ENCODE results near the gene LYSMD3.
A peak's percentile ranks its signal among the peaks of the same experiment; 100 is the strongest.
"Not testable (repeated sequence)": the region's sequence is repeated elsewhere in the genome, so short reads cannot be mapped to it uniquely, and the experiment has no call there.

LYSMD3 gene

DNA sequence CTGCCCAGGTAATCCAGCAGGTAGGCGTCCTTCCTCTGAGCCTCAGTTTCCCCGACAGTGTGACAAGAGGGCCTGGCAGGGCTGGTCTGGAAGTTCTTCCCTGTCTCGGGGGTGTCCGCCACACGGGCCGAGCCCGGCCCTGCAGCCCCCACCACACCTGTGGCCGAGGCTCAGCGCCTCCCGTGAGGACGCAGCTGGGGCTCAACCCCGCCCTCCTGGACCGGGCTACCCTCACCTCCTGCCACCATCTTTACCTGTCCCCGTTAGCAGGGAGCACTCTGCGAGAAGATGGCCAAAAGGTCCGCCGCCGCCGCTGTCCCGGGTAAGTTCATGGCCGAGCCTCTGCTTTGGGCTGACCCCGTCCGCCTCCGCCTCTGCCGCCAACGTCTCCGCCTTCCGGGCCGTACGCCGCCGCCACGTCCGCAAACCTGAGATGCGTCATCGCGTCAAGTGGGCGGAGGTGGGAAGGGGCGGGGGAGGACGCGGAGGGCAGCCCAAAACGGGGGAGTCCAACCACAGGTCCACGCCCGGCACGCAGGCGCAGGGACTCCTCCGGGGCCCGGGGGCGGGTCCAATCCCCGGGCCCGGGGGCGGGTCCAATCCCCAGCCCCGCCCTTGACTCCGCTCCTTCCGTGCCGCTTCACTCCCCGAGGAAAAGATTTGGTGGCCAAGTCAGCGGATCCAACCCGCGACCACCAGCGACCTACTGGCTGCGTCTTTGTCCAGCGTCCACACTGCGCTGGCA lies at the start of gene LYSMD3:
TSS of gene LYSMD3 (minus strand) at position 391 of the 745 bp plus-strand sequence. CDS start 4,295 bp downstream, outside the sequence.
- DNase-seq = peak; percentile 79 to 95

DNA sequence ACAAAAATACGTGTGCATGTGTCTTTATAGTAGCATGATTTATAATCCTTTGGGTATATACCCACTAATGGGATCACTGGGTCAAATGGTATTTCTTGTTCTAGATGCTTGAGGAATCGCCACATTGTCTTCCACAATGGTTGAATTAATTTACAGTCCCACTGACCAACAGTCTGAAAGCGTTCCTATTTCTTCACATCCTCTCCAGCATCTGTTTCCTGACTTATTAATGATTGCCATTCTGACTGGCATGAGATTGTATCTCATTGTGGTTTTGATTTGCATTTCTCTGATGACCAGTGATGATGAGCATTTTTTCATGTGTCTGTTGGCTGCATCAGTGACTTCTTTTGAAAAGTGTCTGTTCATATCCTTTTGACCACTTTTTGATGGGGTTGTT lies 47.2 kb upstream of the LYSMD3 start:
- not testable (repeated sequence) for DNase-seq

DNA sequence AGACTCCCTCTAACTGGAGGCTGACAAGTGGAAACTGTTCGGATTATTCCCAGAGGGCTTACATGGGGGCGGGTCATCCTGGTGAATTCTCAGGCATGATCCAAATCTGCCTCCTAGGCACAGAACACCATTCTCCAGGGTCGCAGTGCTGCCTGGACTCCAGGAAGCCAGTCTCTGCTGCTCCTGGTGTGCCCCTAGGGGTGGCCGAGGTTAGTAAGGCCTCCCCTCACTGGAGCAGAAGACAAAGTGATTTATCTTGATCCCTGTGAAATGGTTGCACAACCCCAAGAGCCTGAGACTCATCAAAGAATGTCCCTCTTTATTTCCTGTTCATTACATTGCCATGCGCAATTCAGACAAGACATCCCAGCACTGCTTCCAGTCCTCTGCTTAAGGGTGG lies 46.3 kb upstream of the LYSMD3 start:
- no peak for DNase-seq

DNA sequence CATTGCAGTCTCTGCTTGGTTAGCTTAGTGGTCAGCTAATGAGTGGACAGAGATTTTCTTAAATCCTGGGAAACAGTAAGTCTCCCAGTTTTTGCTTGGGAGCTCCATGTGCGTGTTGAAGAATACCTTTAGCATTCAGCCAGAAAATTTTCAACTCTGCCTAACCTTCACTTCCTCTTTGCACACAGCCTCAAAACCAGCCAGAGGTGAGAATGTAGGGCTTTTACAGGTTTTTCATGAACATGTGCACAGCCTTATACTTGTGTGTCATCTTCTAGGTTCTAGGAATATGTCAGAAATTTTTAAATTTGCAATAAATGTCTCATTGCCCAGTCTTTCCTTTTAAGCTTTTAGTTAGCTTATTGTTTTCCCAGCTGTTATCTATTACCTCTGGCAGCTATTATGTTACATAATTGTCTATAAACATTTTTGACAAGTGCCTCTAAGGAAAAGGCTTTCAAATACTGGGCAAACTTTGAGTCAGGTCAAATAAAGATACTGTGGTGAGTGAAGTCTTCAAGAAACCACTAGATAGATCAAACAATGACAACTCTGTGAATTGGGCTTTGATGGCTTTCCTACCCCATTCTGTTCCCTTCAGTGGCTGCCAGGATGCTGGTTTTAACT lies 41.9 kb upstream of the LYSMD3 start:
- no peak for DNase-seq

- no peak for DNase-seq
Measured at GRCh38 chr5:90570034-90570433, 40.6 kb upstream of the LYSMD3 start.

GRCh38 chr5:90569084-90569483 lies 39.7 kb upstream of the LYSMD3 start:
- DNase-seq = no peak

DNA sequence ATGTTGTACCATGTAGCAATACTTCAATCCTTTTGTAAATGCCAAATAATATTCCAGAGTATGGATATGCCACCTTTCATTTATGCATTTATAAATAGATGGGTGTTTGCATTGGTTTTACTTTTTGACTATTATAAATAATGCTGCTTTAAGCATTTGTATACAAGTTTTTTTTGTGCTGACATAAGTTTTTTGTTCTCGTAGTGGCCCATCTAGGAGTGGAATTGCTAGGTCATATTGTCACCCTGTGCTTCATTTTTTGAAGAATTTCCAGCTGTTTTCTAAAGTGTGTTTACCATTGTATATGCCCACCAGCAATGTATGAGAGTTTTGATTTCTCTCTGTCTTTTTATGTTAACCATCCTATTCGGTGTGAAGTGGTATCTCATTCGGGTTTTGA lies 36.1 kb upstream of the LYSMD3 start:
- no peak for DNase-seq

DNA sequence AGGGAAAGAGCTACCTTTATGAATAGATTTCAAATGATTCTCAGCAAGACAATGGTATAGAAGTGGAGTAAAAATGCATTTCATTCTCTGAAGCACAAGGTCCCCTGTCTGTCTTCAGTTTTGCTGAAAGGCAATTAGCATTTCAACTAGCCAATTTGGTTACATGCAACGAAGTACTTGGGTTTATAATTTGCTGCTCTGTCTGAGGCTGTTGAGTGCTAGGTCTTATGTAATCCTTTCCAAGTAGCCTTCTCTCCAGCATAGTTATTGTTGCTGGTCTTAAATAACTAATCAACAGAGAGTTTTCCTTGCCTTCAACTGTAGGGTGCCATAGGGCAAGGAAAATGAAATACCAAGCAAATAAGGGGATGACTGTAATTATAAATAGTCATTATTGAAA lies 33.7 kb upstream of the LYSMD3 start:
- DNase-seq = no peak

DNA sequence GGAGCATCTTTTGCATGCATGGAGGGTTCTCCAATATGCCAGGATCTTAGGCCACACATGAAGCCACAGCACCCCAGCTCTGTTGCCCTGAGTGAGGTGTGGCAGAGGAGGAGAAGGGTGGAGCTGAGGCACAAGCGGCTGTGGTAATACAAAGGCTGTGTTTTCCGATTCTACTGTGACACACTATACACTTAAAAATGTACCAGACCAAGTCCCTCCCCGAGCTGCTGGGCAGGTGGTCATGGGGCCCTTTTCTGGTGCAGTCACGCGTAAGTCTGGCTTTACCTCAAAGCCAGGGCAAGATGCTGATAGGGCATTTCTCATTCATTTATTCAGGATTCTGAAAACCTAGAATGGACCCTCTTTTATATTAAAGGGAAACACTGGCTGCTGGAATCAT lies 33.0 kb upstream of the LYSMD3 start:
- DNase-seq = peak in 1 of 2 experiments; percentile 63

DNA sequence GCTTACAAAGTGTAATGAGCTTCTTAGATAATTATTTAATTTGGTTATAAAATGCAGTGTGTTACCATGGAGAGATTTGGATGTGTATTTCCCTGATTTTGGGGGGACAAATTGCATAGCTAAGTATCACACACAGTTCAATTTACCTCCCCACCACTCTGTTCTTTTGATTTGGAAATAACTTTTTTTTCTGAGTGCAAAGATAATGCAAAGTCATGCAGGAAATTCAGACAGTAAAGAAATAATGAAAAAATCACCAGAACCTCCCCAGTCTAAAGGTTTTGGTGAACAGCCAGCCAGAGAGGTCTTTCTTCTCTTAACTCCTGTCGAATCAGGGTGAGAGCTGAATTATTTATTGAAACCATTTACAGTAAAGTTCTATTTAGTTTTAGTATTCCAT lies 32.4 kb upstream of the LYSMD3 start:
- DNase-seq = no peak

DNA sequence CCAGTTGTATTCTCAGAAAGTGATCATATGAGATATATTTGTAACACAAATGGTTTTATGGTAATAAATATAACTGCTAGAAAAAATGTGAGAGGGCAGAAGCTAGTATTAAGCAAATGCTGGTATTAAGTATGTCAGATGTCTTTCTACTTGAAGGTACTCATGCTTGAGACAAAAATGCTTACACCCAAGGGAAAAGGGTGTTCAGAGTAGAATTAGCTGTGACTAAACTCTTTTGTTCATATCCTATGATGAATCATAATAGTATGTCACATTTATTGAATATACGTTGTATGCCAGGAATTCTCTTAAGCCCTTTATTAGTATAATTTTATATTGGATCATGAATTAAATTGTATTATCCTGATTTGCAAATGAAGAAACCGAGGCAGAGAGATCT lies 31.4 kb upstream of the LYSMD3 start:
- DNase-seq = no peak

- DNase-seq = peak; percentile 89 to 92
Measured at GRCh38 chr5:90558344-90559192, 29.2 kb upstream of the LYSMD3 start, which contains the start of gene ADGRV1. Gene ADGRV1 (plus strand): TSS chr5:90558797. CDS start chr5:90558896, 99 bp downstream.

- DNase-seq = no peak
Measured at GRCh38 chr5:90557871-90558270, 28.5 kb upstream of the LYSMD3 start.

GRCh38 chr5:90557391-90557790 lies 28.0 kb upstream of the LYSMD3 start:
- DNase-seq = no peak

DNA sequence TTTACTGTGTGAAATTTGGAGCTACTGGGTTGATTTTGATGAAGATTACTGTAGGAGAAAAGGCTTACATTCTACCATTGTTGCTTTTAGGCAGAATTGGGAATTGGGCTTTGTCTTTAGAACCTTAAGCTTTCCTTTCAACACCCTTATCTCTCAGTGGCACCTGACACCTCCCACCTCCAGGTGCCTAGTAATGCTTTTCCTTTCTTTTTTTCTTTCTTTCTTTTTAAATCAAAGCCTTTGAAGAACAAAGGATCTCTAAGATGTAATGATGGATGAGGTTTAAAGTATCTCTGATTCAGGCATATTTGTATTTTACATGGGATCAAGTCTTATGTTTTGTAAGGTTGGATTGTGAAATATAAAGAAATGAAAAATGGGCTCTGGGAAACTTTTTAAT lies 26.3 kb upstream of the LYSMD3 start:
- no peak for DNase-seq

GRCh38 chr5:90554358-90555006 lies 25.1 kb upstream of the LYSMD3 start:
- no peak for DNase-seq

- DNase-seq = no peak
Measured at GRCh38 chr5:90553711-90554110, 24.3 kb upstream of the LYSMD3 start.

DNA sequence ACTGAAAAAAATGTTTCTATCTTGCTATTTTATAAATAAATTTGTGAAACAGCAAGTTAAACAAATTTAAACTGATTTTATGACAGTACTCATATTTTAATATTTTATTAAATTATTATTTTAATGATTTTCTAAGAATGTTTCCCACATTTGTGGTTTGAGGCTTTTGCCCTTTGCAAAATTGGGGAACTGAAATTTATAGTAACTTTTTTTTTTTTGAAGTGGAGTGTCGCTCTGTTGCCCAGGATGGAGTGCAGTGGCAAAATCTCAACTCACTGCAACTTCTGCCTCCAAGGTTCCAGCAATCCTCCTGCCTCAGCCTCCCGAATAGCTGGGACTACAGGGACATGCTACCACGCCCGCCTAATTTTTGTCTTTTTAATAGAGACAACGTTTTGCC lies 22.0 kb upstream of the LYSMD3 start:
- DNase-seq = no peak

- no peak for DNase-seq
Measured at GRCh38 chr5:90550963-90551362, 21.6 kb upstream of the LYSMD3 start.

- DNase-seq = no peak
Measured at GRCh38 chr5:90549729-90550275, 20.4 kb upstream of the LYSMD3 start.

DNA sequence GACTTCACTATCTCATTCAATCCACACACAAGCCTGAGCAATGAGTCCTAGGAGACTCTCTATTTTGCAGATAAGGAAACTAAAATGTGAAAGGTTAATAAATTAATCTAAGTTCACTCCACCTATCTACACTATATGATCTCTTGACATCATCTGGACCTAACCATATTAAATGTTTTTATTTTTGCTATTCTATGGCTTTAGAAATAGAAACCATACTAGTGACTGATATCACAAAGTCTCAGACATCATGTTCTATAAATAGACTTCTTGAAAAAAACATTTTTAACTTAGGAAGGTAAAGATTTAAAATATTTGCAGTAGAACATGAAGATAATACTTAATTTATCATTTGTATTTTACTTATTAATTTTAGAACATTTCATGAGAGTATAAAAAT lies 19.8 kb upstream of the LYSMD3 start:
- no peak for DNase-seq

DNA sequence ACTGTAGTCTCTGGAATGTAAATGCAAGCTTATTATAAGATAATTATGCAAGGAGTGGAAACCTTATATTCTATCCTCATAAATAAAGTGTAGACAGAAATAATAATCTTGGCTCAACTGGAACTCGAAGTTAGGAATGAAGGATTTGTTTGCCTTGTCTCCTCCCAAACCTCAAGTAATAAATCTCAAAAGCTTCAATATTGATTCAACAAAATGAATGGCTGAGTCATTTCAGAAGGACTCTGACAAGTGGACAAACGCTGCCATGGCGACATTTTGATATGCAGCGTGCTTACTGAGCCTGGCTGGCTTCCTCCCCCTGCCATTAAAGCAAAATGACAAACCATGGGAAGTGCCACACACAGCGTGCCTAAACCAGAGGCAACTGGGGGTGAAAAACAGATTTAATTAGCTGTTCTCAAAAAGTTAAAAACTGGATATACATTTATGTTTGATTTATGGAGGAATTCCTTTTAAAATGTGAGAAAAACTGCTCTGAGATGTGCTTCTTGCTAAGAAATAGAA lies 18.7 kb upstream of the LYSMD3 start:
- peak in 1 of 2 experiments; percentile 77 for DNase-seq
